ENCODE data around the gene ULK1. TPM values are rescaled to one million over a fixed set of nuclear protein-coding genes. Genes with fewer than 3 reads are reported as not detected.

The ULK1 gene
- total RNA-seq, 4 donors from 2014 or later, result 17.5 to 140 (median 28.0) TPM

DNA sequence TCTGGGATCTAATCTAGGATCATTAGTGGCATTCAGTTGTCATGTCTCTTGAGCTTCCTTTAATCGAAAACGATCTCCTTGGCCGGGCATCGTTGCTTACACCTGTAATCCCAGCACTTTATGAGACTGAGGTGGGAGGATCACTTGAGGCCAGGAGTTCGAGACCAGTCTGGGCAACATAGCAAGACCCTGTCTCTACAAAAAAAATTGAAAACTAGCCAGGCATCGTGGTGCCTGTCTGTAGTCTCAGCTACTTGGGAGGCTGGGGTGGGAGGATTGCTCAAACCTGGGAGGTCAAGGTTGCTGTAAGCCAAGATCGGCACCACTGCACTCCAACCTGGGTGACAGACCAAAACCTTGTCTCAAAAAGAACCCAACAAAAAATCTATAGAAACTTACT is 43.7 kb downstream of the ULK1 start:
- TF ChIP-seq, protein P1, sequence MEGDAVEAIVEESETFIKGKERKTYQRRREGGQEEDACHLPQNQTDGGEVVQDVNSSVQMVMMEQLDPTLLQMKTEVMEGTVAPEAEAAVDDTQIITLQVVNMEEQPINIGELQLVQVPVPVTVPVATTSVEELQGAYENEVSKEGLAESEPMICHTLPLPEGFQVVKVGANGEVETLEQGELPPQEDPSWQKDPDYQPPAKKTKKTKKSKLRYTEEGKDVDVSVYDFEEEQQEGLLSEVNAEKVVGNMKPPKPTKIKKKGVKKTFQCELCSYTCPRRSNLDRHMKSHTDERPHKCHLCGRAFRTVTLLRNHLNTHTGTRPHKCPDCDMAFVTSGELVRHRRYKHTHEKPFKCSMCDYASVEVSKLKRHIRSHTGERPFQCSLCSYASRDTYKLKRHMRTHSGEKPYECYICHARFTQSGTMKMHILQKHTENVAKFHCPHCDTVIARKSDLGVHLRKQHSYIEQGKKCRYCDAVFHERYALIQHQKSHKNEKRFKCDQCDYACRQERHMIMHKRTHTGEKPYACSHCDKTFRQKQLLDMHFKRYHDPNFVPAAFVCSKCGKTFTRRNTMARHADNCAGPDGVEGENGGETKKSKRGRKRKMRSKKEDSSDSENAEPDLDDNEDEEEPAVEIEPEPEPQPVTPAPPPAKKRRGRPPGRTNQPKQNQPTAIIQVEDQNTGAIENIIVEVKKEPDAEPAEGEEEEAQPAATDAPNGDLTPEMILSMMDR (IDR thresholded peaks at IDR 0.05), result no peak
- TF ChIP-seq EP300 (IDR thresholded peaks at IDR 0.05; ENCODE audit: low read depth), result no peak
- TF ChIP-seq POLR2A (IDR thresholded peaks at IDR 0.05), result no peak
- no peak for TF ChIP-seq POLR2AphosphoS5 (IDR thresholded peaks at IDR 0.05)
- Histone ChIP-seq H3K4me1 (peaks cover 0 to 24% (median 9%) of the 10 kb centered on the region in 4 donors), H3K27me3 (no peaks in the 10 kb centered on the region), H3K9me3 (no peaks in the 10 kb centered on the region), H3K4me3 (no peak overlapping the region), H3K27ac (peak overlapping the region; percentile 50 to 81 (median 66)), H3K36me3 (peaks cover 0 to 17% (median 2%) of the 10 kb centered on the region in 4 donors)
- intact Hi-C loops (cut with DNase I; ENCODE audit: low total_unique reads) (no loop called here), in situ Hi-C loops (cut with MboI; ENCODE audit: low pct_ligation_motif_present in 1 of 4, low pct_unique_long_range_greater_than_20kb in 1 of 4, low sequenced_read_pairs in 3 of 4) (no loop called here)
- 86 to 89% methylated on average over 5 to 7 of the region's 7 CpGs for WGBS, 2 donors (ENCODE audit: low coverage in 1 of 2)
- DNase-seq, result no peak

DNA sequence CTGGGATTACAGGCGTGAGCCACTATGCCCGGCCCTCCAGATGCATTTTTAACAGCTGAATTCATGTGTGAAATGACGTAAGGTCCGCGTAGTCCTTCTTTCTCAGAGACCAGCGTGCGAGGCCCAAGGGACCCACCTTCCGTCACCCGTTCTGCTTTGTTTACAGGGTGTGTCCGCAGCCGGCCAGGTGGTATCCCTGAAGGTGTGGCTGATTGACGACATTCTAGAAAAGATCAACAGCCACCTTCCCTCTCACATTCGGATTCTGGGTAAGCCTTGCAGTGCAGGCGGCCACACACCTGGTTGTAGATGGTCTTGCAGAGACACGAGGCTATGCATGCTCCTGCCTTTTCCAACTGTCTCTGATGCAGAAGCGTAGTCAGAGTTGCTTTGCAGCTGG is 44.6 kb downstream of the ULK1 start:
- H3K4me3 ChIP-seq, result no peak overlapping the region
- WGBS, 2 donors (ENCODE audit: low coverage in 1 of 2), result 40 to 77% methylated on average over 1 to 16 of the region's 16 CpGs
- peak overlapping the region; percentile 50 to 81 (median 66) for H3K27ac ChIP-seq
- DNase-seq, result peak; percentile 80
- H3K27me3 ChIP-seq, result no peaks in the 10 kb centered on the region
- H3K9me3 ChIP-seq, result no peaks in the 10 kb centered on the region
- intact Hi-C loops (cut with DNase I; ENCODE audit: low total_unique reads) (no loop called here), in situ Hi-C loops (cut with MboI; ENCODE audit: low pct_ligation_motif_present in 1 of 4, low pct_unique_long_range_greater_than_20kb in 1 of 4, low sequenced_read_pairs in 3 of 4) (no loop called here)
- TF ChIP-seq EP300 (IDR thresholded peaks at IDR 0.05; ENCODE audit: low read depth) (peak; percentile 50), POLR2AphosphoS5 (IDR thresholded peaks at IDR 0.05) (peak; percentile 78 to 82 (median 79)), POLR2A (IDR thresholded peaks at IDR 0.05) (peak; percentile 63)
- TF ChIP-seq, protein P1 (IDR thresholded peaks at IDR 0.05), result no peak
- H3K36me3 ChIP-seq, result peaks cover 0 to 8% (median 0%) of the 10 kb centered on the region in 4 donors
- H3K4me1 ChIP-seq, result peaks cover 0 to 24% (median 9%) of the 10 kb centered on the region in 4 donors

DNA sequence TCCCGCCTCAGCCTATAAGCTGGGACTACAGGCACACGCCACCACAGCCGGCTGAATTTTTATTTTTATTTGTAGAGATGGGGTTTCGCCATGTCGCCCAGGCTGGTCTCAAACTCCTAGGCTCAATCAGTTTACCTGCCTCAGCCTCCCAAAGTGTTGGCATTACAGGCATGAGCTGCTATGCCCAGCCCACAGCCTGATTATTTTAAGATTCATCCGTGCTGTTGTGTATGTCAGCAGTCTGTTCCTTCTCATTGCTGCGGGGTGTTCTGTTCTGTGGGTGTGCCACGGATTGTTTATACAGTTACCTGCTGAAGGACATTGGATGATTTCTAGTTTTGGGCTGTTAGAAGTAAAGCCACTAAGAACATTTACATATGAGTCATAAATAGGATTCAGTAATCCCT is 45.7 kb downstream of the ULK1 start:
- H3K27ac ChIP-seq, result peak overlapping the region; percentile 50 to 81 (median 66)
- peaks cover 0 to 24% (median 9%) of the 10 kb centered on the region in 4 donors for H3K4me1 ChIP-seq
- intact Hi-C loops (cut with DNase I; ENCODE audit: low total_unique reads) (no loop called here), in situ Hi-C loops (cut with MboI; ENCODE audit: low pct_ligation_motif_present in 1 of 4, low pct_unique_long_range_greater_than_20kb in 1 of 4, low sequenced_read_pairs in 3 of 4) (no loop called here)
- 77% methylated on average over 8 of the region's 8 CpGs; no CpG with 5 or more reads in 1 of the 2 donors for WGBS, 2 donors (ENCODE audit: low coverage in 1 of 2)
- no peaks in the 10 kb centered on the region for H3K27me3 ChIP-seq
- no peaks in the 10 kb centered on the region for H3K36me3 ChIP-seq
- TF ChIP-seq POLR2AphosphoS5 (IDR thresholded peaks at IDR 0.05), result peak in 2 of 3 donors; percentile 24 to 34
- TF ChIP-seq POLR2A (IDR thresholded peaks at IDR 0.05), result peak; percentile 26
- TF ChIP-seq, protein P1 (IDR thresholded peaks at IDR 0.05), result no peak
- TF ChIP-seq EP300 (IDR thresholded peaks at IDR 0.05; ENCODE audit: low read depth), result no peak
- no peak for DNase-seq
- H3K4me3 ChIP-seq, result no peak overlapping the region
- H3K9me3 ChIP-seq, result no peaks in the 10 kb centered on the region

DNA sequence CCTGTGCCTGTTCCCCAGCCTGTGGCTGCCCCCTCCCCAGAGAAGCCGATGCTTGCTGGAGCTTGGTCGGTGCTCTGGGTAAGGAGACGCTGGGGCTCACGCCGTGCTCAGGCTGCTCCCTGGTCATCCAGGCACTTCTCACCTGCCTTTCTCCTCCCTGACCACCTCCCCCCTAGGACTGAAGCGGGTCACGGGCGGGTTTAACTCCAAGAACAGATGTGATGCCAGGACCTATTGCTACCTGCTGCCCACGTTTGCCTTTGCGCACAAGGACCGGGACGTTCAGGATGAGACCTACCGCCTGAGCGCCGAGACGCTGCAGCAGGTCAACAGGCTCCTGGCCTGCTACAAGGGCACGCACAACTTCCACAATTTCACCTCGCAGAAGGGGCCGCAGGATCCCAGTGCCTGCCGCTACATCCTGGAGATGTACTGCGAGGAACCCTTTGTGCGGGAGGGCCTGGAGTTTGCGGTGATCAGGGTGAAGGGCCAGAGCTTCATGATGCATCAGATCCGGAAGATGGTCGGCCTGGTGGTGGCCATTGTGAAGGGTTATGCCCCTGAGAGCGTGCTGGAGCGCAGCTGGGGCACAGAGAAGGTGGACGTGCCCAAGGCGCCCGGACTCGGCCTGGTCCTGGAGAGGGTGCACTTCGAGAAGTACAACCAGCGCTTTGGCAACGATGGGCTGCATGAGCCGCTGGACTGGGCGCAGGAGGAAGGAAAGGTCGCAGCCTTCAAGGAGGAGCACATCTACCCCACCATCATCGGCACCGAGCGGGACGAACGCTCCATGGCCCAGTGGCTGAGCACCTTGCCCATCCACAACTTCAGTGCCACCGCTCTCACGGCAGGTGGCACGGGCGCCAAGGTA is 46.9 kb downstream of the ULK1 start:
- intact Hi-C loops (cut with DNase I; ENCODE audit: low total_unique reads) (no loop called here), in situ Hi-C loops (cut with MboI; ENCODE audit: low pct_ligation_motif_present in 1 of 4, low pct_unique_long_range_greater_than_20kb in 1 of 4, low sequenced_read_pairs in 3 of 4) (no loop called here)
- H3K9me3 ChIP-seq, result no peaks in the 10 kb centered on the region
- no peaks in the 10 kb centered on the region for H3K36me3 ChIP-seq
- peak overlapping the region in 1 of 4 donors; percentile 81 for H3K27ac ChIP-seq
- DNase-seq, result no peak
- H3K4me1 ChIP-seq, result peaks cover 0 to 24% (median 9%) of the 10 kb centered on the region in 4 donors
- TF ChIP-seq POLR2A (IDR thresholded peaks at IDR 0.05) (no peak), EP300 (IDR thresholded peaks at IDR 0.05; ENCODE audit: low read depth) (no peak), POLR2AphosphoS5 (IDR thresholded peaks at IDR 0.05) (no peak)
- TF ChIP-seq, protein P1 (IDR thresholded peaks at IDR 0.05), result no peak
- WGBS, 2 donors (ENCODE audit: low coverage in 1 of 2), result 86 to 96% methylated on average over 7 to 42 of the region's 46 CpGs
- no peak overlapping the region for H3K4me3 ChIP-seq
- no peaks in the 10 kb centered on the region for H3K27me3 ChIP-seq
